SIG-M5 treated with dmso at 0.1 percent for 504 hours (cell line): ENCODE measurements around the gene SPESP1.
"Not testable (repeated sequence)": the region's sequence is repeated elsewhere in the genome, so short reads cannot be mapped to it uniquely, and the experiment has no call there.

Experiments
- DNase-seq: peaks from one replicate; lab custom pipeline; 2025; ENCODE audit not compliant: unreplicated experiment; lab: John Stamatoyannopoulos, UW

The SPESP1 gene

GRCh38 chr15:68962465-68962864 is 32.1 kb downstream of the SPESP1 start:
- DNase-seq, result no peak

DNA sequence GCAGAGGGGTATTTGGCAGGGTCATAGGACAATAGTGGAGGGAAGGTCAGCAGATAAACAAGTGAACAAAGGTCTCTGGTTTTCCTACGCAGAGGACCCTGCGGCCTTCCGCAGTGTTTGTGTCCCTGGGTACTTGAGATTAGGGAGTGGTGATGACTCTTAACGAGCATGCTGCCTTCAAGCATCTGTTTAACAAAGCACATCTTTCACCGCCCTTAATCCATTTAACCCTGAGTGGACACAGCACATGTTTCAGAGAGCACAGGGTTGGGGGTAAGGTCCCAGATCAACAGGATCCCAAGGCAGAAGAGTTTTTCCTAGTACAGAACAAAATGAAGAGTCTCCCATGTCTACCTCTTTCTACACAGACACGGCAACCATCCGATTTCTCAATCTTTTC is 33.4 kb downstream of the SPESP1 start:
- not testable (repeated sequence) for DNase-seq

GRCh38 chr15:68966996-68967395 is 36.7 kb downstream of the SPESP1 start:
- no peak for DNase-seq

DNA sequence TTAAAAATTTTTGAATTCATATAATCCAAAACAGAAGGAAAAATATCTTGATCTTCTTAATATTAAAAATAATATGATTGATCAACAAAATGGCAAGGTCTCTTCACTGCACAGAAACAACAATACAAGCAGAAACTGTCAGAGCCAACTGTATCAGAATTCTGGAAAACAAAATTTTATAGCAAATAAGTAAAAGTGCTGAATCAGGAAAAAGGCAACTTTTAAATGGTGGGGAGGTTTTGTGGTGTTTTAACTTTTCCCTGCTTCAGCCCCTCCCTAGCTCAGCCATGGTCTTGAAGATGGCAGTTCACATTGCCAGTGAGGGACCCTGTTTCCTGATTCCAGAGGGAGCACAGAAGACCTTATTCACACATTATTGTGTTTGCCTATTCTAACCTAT is 37.6 kb downstream of the SPESP1 start:
- no peak for DNase-seq

GRCh38 chr15:68969298-68969697 is 39.0 kb downstream of the SPESP1 start:
- DNase-seq, result no peak

GRCh38 chr15:68972201-68973065 is 42.1 kb downstream of the SPESP1 start:
- no peak for DNase-seq

DNA sequence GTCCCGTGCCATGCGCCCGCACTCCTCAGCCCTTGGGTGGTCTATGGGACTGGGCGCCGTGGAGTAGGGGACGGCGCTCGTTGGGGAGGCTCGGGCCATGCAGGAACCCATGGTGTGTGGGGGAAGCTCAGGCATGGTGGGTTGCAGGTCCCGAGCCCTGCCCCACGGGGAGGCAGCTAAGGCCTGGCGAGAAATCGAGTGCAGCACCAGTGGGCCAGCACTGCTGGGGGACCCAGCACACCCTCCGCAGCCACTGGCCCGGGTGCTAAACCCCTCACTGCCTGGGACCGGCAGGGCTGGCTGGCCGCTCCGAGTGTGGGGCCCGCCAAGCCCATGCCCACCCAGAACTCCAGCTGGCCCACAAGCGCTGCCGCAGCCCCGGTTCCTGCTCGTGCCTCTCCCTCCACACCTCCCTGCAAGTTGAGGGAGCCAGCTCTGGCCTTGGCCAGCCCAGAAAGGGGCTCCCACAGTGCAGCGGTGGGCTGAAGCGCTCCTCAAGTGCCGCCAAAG is 45.4 kb downstream of the SPESP1 start:
- not testable (repeated sequence) for DNase-seq

DNA sequence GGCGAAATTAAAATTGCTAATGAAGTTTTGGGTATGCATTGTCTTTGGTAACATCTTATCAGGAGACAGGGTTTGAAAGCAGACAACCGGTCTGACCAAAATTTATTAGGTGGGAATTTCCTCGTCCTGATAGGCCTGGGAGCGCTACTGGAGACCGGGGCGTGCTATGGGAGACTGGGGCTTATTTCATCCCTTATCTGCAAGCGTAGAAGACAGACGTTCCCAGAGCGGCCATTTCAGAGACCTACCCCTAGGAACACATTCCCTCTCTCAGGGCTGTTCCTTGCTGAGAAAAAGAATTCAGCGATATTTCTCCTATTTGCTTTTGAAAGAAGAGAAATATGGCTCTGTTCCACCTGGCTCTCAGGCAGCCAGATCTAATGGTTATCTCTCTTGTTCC is 47.1 kb downstream of the SPESP1 start:
- not testable (repeated sequence) for DNase-seq

GRCh38 chr15:68979006-68979405 is 48.7 kb downstream of the SPESP1 start:
- DNase-seq, result no peak

GRCh38 chr15:68979816-68980215 is 49.5 kb downstream of the SPESP1 start:
- no peak for DNase-seq

DNA sequence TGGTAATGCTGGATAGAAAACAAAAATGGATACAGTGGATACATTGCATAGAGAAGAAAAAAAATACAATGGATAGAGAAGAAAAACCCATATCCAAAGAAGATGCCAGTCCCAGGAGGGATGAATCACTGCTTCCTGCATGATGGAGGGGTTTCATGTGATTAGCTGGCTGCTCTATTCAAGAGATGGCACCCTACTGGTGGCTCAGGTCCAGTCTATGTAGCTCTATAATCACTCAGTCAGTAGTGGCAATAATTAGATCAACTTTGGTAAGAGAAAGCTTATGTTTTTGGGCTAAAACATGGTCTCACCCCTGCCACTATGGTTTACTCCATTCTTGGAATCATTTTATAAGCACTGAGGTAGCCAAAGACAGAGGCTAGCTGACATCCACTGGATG is 50.5 kb downstream of the SPESP1 start:
- DNase-seq, result no peak

DNA sequence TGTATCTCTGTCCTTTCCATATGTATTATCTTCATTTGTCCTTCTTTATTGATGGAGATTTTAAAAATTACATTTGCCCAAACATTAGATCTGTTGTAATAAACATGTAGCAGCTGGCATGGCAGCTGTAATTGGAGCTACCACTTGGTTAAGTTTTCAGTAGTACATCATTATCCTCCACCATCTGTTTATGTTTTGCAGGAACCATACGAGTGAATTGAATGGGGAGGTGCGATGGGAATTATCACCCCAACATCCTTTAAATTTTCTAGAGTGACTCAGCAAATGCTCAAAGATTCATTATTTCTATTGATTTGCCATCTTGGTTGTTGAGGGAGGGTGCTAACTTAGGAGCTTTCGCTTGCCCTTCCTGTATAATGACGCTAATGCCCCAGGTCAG is 51.6 kb downstream of the SPESP1 start:
- DNase-seq, result no peak

DNA sequence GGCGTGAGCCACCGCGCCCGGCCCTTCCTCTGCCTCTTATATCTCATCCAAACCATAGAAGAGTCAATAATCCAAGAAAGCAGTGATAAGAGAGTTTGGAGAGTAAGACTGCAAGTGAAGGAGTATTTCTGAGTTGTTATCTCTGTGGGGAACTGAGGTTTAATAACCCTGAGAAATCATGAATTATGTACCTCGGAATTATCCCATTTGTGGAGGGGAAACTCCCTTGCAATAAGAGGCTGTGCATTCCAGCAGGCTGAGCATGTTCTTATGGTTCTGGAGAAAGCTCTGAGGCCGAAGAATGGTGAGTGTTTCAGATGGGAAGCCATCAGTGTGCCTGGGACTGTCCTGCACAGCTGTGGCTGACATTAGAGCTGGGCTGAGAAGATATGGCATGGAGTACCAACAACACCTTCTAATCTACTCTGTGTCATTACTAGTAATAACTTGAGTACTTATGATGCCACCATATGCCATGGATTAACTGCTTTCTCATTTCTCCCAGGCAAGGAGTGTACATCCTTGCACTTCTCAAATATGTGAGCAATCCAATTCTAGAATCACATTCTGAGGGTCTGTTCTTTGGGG is 52.7 kb downstream of the SPESP1 start:
- no peak for DNase-seq

DNA sequence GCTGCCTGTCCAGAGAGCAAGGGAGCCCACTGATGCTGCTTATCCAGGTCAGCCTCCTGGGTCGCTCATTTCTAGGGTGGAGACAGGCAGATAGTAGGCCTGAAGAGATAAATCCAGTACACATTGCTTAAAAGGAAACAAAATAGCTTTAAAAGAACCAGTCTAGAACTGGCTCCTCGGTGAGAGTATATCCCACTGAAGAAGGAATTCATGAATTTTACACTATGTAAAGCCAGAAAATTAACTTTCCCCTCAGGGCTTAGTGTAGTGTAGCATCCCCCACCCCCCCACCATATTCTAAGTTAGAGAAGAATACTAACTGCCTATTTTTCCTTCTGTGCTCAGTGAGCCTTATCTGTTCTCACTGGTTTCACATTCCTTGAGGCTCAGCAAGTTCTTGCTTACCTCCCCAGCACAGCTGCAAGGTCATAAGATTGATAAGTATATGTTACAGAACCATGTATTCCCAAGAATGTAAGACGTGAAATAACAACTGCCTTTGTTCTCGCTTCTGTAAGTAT is 53.7 kb downstream of the SPESP1 start:
- no peak for DNase-seq

DNA sequence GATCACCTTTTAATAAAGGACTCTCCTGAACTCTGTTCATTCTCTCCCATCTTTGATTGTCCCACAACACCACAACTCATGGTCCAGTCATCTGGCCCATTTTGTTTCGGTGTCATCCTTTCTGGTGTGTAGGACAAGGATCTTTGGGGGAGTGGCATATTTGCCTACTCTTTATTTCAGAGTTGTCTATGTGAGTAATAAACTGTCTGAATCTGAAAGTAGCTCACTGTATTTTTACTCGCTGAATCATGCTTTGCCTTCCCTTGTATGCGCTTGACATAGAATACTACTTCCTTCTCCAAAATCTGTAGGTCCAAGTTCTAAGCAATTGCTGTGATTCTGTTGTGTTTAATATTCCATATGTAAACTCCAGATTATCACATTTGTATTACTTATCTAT is 54.3 kb downstream of the SPESP1 start:
- DNase-seq, result no peak

DNA sequence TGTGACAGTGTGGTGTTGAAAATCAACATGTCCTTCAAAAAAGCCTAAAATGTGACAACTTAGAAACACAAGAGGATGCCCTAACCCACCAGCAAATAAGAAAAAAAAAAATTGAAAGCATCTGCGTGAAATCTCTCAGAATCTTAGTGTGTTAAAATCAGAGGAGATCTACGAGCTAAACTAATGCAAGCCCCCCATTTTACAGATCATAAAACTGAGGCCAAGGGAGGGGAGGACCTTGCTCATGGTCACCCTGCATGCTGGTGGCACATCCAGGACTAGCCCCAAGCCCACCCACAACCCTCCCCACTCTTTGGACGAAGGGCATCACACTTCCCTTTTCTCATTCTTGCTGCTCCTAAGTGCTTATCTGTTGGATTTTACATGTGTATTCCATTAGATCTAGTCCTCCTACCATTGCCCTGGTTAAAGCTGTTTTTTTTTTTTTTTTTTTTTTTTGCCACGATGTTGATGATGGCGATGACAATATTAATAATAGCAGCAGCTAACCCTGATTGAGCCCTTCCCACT is 55.1 kb downstream of the SPESP1 start:
- DNase-seq, result no peak

GRCh38 chr15:68986322-68986721 is 56.0 kb downstream of the SPESP1 start:
- no peak for DNase-seq

DNA sequence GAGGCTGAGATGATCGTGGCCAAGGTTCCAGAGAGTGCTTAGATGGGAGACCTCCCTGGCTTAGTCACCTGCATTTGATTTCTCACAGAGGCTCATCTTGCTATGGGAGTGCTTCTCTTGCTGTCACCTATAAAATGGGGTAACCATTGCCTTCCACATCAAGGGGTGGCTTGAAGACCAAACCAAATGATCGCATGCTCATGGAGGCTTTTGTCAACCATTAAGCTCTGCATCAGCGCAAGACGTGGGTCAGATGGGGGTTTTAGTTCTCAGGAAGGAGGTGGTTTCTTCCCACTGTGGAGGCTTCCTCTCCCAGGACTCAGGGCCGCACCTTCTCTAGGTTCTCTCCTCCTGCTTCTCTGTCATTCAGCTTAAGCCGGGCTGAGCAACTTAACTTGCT is 56.8 kb downstream of the SPESP1 start:
- no peak for DNase-seq

DNA sequence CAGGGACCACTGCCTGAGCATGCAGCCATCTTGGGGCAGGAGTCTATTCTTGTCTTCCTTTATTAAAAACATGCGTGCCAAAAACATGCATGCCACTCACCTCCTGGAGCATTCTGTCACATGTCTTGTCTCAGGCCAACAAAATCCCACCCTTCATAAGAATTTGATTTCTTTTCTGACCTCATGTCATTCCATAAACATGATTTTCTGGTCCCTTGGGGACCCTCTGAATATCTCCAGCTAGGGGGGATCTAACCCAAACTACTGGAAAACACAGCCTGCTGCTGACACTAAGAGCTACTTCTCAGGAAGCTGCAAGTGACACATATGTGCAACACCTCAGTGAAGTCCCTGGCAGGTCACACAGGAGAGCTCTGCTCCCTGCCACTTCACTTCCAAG is 57.4 kb downstream of the SPESP1 start:
- DNase-seq, result no peak

DNA sequence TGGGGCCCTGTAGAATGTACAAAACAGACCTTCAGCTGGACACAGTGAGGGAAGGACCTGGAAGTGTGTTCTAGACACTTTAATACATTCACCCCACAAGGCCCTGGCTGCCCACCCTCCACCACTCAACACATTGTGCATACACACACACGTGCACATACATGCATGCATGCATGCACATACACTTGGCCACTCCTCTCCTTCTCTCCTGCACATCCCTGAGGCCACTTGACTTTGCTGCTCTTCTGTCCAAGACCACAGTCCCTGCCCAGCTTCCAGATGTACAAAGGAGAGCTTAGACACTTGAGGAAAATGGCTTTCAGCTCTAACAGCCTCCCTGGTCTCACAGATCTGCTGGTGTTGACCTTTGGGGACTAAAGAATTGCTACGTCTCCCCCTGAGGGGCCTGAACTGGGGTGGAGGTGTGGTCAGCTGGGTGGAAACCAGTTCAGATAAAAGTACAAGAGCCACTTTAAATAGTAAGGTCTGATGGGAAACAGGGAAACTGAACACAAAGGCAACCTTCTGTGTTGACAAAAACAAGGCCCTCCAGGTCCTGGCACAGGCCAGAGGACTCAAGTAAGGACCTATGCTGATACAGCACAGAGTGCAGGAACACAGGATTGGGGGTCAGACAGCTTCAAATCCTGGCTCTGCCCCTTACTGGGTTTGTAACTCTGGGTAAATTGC is 59.4 kb downstream of the SPESP1 start:
- no peak for DNase-seq

- DNase-seq, result no peak
These were observed 60.1 kb downstream of the SPESP1 start for GRCh38 chr15:68990231-68990991.
